ENCODE measurements around the gene QRICH2. TPM values are rescaled to one million over a fixed set of nuclear protein-coding genes. Genes with fewer than 3 reads are reported as not detected.

Gene QRICH2
- total RNA-seq, 1 donor from 2014 or later = 3.8 TPM

GRCh38 chr17:76241691-76242255 lies 66.3 kb downstream of the QRICH2 start:
- H3K9me3 Mint-ChIP-seq (ENCODE audit: unreplicated experiment) = no peaks in the 10 kb centered on the region

GRCh38 chr17:76241204-76241538 lies 66.9 kb downstream of the QRICH2 start:
- no peak overlapping the region for H3K27ac ChIP-seq (ENCODE audit: low read depth, low read length)
- peaks cover 51% of the 10 kb centered on the region for H3K27me3 ChIP-seq (ENCODE audit: insufficient read depth, low read length)
- no peak for FAIRE-seq
- Mint-ChIP-seq H3K27ac (ENCODE audit: unreplicated experiment) (no peak overlapping the region), H3K4me3 (ENCODE audit: unreplicated experiment) (peak overlapping the region; percentile 82), H3K9me3 (ENCODE audit: unreplicated experiment) (no peaks in the 10 kb centered on the region), H3K4me1 (ENCODE audit: low read depth, unreplicated experiment) (no peaks in the 10 kb centered on the region), H3K36me3 (ENCODE audit: low read depth, unreplicated experiment) (no peaks in the 10 kb centered on the region), H3K27me3 (ENCODE audit: low read depth, unreplicated experiment) (peaks cover 56% of the 10 kb centered on the region)
- peaks cover 4% of the 10 kb centered on the region for H3K4me1 ChIP-seq (ENCODE audit: insufficient read depth, low read length)
- DNase-seq (ENCODE audit: low read depth) = no peak
- TF ChIP-seq EZH2 (IDR thresholded peaks at IDR 0.05; ENCODE audit: insufficient read depth, low read length) (peak; percentile 5), CTCF (IDR thresholded peaks at IDR 0.05; ENCODE audit: insufficient read depth, low read depth, low read length) (no peak)
- H2AFZ ChIP-seq (ENCODE audit: low read depth, low read length) = peak overlapping the region; percentile 85
- H3K4me3 ChIP-seq (ENCODE audit: insufficient read depth, low read depth, low read length) = peak overlapping the region; percentile 66
- no peaks in the 10 kb centered on the region for H3K9me3 ChIP-seq (ENCODE audit: insufficient read depth, low read depth, low read length)
- peak overlapping the region; percentile 67 for H3K9ac ChIP-seq (ENCODE audit: low read length)
- peak overlapping the region; percentile 96 for H3K4me2 ChIP-seq (ENCODE audit: low read length)
- no peaks in the 10 kb centered on the region for H3K79me2 ChIP-seq (ENCODE audit: insufficient read depth, low read length)
- no peaks in the 10 kb centered on the region for H4K20me1 ChIP-seq (ENCODE audit: insufficient read depth, low read length)
- H3K36me3 ChIP-seq (ENCODE audit: insufficient read depth, low read length) = no peaks in the 10 kb centered on the region

More at GRCh38 chr17:76241691-76242255, 66.3 kb downstream of the QRICH2 start:
- no peak overlapping the region for H2AFZ ChIP-seq (ENCODE audit: low read depth, low read length)
- H4K20me1 ChIP-seq (ENCODE audit: insufficient read depth, low read length) = no peaks in the 10 kb centered on the region
- Mint-ChIP-seq H3K27me3 (ENCODE audit: low read depth, unreplicated experiment) (peaks cover 61% of the 10 kb centered on the region), H3K4me1 (ENCODE audit: low read depth, unreplicated experiment) (peaks cover 5% of the 10 kb centered on the region), H3K4me3 (ENCODE audit: unreplicated experiment) (peak overlapping the region; percentile 82), H3K27ac (ENCODE audit: unreplicated experiment) (no peak overlapping the region), H3K36me3 (ENCODE audit: low read depth, unreplicated experiment) (no peaks in the 10 kb centered on the region)
- H3K4me2 ChIP-seq (ENCODE audit: low read length) = peak overlapping the region; percentile 96
- H3K79me2 ChIP-seq (ENCODE audit: insufficient read depth, low read length) = no peaks in the 10 kb centered on the region
- H3K27ac ChIP-seq (ENCODE audit: low read depth, low read length) = no peak overlapping the region
- no peaks in the 10 kb centered on the region for H3K9me3 ChIP-seq (ENCODE audit: insufficient read depth, low read depth, low read length)
- DNase-seq (ENCODE audit: low read depth) (no peak), FAIRE-seq (no peak)
- no peaks in the 10 kb centered on the region for H3K36me3 ChIP-seq (ENCODE audit: insufficient read depth, low read length)
- H3K27me3 ChIP-seq (ENCODE audit: insufficient read depth, low read length) = peaks cover 57% of the 10 kb centered on the region
- TF ChIP-seq EZH2 (IDR thresholded peaks at IDR 0.05; ENCODE audit: insufficient read depth, low read length) (no peak), CTCF (IDR thresholded peaks at IDR 0.05; ENCODE audit: insufficient read depth, low read depth, low read length) (no peak)
- H3K9ac ChIP-seq (ENCODE audit: low read length) = no peak overlapping the region
- no peak overlapping the region for H3K4me3 ChIP-seq (ENCODE audit: insufficient read depth, low read depth, low read length)
- peaks cover 4% of the 10 kb centered on the region for H3K4me1 ChIP-seq (ENCODE audit: insufficient read depth, low read length)

GRCh38 chr17:76240461-76241203 lies 67.4 kb downstream of the QRICH2 start, which contains the start of gene RNF157:
TSS of gene RNF157 (minus strand) at chr17:76240493. CDS start at chr17:76240240, 253 bp downstream.
- FAIRE-seq (no peak), DNase-seq (ENCODE audit: low read depth) (peak; percentile 27)
- Histone ChIP-seq H3K27ac (ENCODE audit: low read depth, low read length) (no peak within 1 kb of the TSS), H4K20me1 (ENCODE audit: insufficient read depth, low read length) (no peaks in the 10 kb centered on the region), H3K27me3 (ENCODE audit: insufficient read depth, low read length) (peaks cover 47% of the 10 kb centered on the region), H3K36me3 (ENCODE audit: insufficient read depth, low read length) (no peaks in the 10 kb centered on the region), H3K4me2 (ENCODE audit: low read length) (peak within 1 kb of the TSS; percentile 96), H3K9me3 (ENCODE audit: insufficient read depth, low read depth, low read length) (no peaks in the 10 kb centered on the region), H2AFZ (ENCODE audit: low read depth, low read length) (peak within 1 kb of the TSS; percentile 85), H3K9ac (ENCODE audit: low read length) (peak within 1 kb of the TSS; percentile 67), H3K4me1 (ENCODE audit: insufficient read depth, low read length) (peaks cover 4% of the 10 kb centered on the region), H3K79me2 (ENCODE audit: insufficient read depth, low read length) (no peaks in the 10 kb centered on the region), H3K4me3 (ENCODE audit: insufficient read depth, low read depth, low read length) (peak within 1 kb of the TSS; percentile 66)
- Mint-ChIP-seq H3K4me3 (ENCODE audit: unreplicated experiment) (peak within 1 kb of the TSS; percentile 82), H3K4me1 (ENCODE audit: low read depth, unreplicated experiment) (no peaks in the 10 kb centered on the region), H3K27ac (ENCODE audit: unreplicated experiment) (no peak within 1 kb of the TSS), H3K9me3 (ENCODE audit: unreplicated experiment) (no peaks in the 10 kb centered on the region), H3K27me3 (ENCODE audit: low read depth, unreplicated experiment) (peaks cover 51% of the 10 kb centered on the region), H3K36me3 (ENCODE audit: low read depth, unreplicated experiment) (no peaks in the 10 kb centered on the region)
- TF ChIP-seq CTCF (IDR thresholded peaks at IDR 0.05; ENCODE audit: insufficient read depth, low read depth, low read length) (no peak), EZH2 (IDR thresholded peaks at IDR 0.05; ENCODE audit: insufficient read depth, low read length) (peak; percentile 72)

Data from astrocyte (in vitro differentiated cells and primary cell).